ENCODE data around the gene SLC16A9.
A peak's percentile ranks its signal among the peaks of the same experiment; 100 is the strongest.

SLC16A9 gene

DNA sequence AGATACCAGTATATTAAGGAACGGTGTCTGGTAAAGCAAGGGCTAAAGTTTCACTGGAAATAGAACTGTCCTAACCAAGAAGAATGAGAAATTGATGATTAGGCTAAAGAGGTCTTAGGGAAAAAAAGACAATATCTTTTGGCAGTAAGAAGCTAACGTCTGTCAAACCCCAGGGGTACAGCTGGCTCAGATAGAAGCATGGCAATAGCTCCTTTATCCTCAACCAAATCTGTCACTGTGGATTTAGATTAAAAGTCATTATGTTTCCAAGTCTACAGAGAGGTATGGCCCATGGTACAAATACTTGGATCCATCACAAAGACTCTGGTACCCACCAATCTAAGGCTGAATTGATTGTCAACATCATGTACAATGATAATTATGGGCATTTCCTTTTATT lies 8.6 kb upstream of the SLC16A9 start:
- no peak for DNase-seq

DNA sequence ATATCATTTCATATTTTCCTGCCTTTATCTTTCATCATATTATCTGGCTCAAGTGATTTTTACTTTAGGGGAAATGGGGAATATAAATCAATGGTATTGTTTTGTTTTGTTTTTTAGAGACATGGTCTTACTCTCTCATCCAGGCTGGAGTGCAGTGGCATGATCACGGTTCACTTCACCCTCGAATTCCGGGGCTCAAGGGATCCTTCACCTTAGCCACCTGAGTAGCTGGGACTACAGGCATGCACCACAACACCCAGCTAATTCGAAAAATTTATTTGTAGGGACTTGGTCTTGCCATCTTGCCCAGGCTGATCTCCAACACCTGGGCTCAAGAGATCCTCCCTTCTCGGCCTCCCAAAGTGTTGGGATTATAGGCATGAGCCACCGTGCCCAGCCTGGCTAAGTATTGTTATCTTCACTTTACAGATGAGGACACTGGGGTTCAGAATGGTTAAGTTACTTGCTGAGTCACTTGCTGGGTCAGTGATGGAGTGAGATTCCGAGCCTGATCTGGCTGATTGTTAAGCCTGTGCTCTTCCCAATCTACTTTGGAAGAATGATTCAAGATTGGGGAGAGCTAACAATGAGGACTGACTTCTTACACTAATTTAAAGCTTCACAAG lies 3.7 kb upstream of the SLC16A9 start:
- no peak for DNase-seq

DNA sequence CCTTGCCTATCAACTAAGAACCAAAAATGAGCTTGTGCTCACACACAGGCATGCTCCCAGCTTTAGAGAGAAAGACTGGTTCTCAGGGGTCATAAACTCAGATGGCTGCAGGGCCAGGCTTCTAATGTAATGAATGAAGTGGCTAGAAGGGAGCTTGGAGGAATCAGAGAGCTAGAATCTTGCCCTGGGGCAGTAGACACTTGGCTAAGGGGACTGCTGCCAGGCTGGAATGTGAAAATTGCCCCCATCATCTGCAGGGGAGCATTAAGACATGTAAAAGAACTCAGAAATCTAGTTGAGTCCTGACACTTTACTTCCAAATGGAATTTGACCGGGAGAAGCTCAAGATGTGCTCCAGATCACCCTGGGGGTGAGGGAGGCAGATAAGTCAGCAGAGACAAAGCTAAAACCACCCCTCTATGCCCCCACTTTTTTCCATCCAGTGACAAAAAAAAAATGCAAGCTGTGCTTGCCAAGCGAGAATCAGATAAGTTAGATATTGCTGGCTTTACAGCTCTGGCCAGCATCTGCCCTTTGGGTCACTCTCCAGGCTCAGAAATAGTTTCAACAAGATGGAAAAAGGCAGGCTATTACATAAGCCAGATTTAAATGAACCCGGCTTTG lies 2.3 kb upstream of the SLC16A9 start:
- no peak for DNase-seq

DNA sequence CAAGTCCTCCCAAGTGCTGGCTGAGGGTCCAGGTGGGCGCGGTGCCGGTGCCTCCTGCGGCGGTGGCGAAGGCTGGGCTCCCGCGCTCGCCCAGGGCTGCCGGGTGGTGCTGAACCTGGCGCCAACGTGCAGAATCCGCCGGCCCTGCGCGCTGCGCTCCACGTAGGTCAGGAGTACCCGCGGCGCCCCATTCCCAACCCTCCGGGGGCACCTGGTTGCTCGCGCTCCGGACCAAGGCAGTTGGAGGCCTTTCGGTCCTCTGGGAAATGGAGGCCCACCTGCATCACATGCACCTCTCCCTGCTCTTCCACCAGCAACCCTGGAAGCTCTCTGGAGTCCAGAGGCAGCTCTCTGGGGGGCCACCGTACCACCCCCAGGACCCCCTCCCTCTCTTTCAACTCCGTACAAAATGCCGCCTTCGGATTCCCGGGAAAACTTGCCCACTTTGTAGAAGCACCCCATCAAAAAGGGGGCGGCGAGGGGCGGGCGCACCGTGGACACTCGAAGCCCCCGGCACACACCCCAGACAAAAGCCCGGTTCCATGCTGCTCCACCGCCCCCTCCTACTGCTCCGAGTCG lies 745 bp downstream of the SLC16A9 start:
- DNase-seq = peak; percentile 37

GRCh38 chr10:59706851-59707797 lies 2.5 kb downstream of the SLC16A9 start:
- no peak for DNase-seq

- no peak for DNase-seq
Observed at GRCh38 chr10:59705931-59706330, 3.7 kb downstream of the SLC16A9 start.

GRCh38 chr10:59704630-59705029 lies 5.0 kb downstream of the SLC16A9 start:
- DNase-seq = no peak

- no peak for DNase-seq
Observed at GRCh38 chr10:59702347-59702746, 7.3 kb downstream of the SLC16A9 start.

DNA sequence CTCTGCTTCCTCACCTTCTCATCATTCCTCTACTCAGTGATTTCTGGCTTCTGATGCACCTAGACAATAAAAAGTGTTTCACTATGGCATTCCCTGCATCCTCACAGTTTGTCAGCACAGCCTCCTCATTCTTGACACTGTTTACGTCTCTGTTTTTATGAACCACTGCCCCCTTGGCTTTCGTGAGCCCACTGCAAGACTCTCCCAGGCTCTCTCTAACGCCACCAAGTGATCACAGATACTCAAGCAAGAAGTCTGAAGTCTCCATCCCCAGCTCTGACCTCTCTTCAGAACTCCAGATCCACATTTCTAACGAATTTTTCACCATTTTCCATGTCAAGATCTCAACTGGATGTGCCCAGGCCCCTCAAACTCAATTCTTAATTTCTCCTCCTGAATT lies 8.9 kb downstream of the SLC16A9 start:
- DNase-seq = no peak

DNA sequence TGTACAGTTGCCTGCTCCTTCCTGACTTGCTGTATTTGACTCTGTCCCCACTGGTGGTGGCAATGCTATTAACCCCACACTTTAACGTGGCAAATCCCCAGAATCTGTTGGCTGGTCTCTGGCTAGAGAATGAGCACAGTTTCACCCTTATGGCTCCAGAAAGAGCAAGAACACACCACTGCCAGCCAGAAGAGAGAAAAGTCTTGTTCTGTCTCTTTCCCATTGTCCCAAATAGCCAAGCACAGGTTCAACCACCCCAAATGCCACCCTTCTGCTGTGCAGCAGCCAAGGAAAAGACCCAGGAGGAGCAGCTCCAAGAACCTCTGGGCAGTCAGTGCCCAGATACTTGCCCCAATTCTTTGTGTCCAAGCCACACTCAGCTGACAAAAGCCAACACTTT lies 11.3 kb downstream of the SLC16A9 start:
- DNase-seq = no peak

DNA sequence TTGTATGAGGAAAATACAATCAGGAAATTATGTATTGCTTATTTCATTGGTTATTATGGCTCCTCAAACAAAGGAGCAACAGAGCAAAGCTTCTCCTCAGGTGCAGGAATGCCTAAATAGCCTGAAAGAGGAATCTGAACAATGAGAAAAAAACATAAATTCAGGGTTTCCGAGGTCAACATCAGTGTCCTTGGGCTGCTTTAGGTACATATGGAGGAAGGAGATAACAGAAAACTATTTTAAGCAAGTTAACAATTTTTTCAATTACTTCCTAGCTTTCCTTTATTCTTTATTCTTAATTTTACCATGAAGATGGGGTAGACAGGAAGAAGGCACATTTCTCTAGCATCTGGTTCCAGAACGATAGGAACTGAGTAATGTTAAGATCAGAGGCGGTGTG lies 14.0 kb downstream of the SLC16A9 start:
- no peak for DNase-seq

- DNase-seq = no peak
Observed at GRCh38 chr10:59694936-59695335, 14.7 kb downstream of the SLC16A9 start.

DNA sequence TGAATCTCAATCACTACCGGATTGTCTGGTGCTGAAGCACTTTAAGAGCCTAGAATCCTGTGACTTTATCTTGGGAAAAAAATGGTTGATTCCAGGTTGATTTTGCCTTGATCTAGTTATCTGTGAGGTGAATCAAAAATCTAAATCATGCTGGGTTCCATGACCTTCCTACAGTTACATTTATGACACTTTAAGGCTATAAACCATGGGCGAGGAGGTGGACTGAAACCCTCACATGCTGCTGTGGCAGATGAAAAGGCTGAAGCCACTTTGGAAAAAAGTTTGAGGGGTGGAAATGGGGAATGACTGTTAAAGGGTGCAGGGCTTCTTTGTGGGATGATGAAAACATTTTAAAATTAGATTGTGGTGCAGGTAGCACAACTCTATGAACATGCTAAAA lies 17.5 kb downstream of the SLC16A9 start:
- DNase-seq = no peak

DNA sequence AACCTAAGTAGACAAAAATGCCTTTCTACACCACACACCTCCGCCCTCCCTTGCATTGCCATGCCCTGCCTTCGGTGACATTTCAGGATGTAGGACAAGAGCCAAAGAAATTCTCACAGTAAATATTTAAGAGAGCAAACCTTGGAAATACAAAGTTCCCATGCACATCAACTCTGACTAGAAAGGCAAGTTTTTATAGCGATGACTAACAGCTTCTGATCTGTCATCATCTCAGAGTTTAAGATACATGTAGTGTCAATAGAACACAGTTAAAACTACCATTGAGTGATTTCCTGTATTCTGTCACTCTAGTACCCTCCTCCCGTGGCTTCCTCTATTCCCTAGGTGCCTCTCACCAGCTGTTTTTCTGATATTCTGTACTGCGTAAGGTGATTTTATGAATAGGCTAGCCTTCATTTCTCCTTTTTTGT lies 20.7 kb downstream of the SLC16A9 start:
- peak; percentile 40 for DNase-seq

- DNase-seq = peak; percentile 6
Observed at GRCh38 chr10:59687657-59688056, 22.0 kb downstream of the SLC16A9 start.

GRCh38 chr10:59684006-59684405 lies 25.6 kb downstream of the SLC16A9 start:
- DNase-seq = no peak

DNA sequence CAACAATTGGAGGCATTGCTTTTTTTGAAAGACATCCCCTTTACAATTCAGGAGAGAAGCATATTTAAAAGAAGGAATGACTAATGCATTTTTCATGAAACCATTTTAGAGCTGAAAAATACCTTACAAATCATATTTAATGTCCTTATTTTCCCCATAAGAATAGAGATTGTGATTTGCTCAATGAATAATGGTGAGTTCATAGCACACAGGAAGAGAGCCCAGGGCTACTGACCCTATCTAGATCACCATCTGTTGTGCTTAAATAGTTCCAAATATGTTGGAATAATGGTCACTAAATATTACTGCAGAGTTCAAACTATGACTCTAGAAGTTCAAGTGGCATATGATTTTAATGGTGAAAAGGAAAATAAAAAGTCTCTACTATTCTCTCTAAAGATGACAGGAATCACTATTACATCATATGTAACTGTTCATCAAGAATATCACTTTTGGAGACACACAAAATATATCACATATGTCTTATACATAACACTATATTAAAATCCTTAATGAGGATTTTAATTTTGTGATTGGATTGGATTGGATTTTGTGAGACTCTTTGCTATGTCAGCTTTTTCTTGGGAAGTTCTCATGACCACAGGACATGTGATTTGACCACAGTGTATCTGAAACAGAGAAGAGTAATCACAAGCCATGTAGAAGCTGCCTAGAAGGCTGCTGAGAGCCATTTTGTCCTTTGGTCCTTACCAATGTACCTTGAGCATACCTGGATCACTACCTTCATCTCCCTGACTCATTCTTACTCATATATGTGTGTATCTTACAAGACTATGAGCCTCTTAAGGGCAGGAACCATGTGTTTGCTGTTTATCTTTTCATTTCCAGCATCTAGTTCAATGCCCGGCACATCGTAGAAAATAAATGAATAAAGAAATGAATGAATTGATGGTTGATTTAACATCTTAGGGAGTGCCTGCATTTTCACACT lies 26.4 kb downstream of the SLC16A9 start:
- DNase-seq = no peak

DNA sequence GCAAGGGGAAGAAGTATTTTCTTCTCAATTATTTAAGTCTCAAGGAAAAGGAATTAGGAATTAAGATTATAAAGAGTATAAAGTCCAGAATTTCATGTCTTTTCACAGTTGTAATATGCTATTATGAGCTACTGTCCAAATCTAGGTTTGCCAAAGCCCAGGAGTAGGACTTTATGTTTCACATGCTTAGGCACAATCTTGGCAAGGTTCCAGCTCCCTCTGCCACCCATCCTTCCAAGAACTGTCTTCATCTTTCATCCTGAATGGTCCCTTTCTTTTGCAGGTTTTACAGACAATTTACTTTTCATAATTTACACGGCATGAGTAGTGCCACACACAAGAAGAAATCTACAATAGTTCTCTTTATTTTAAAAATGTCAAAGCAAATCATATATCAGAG lies 29.5 kb downstream of the SLC16A9 start:
- no peak for DNase-seq

- no peak for DNase-seq
Observed at GRCh38 chr10:59678884-59679301, 30.8 kb downstream of the SLC16A9 start.

GRCh38 chr10:59677253-59677831 lies 32.3 kb downstream of the SLC16A9 start:
- no peak for DNase-seq

- no peak for DNase-seq
Observed at GRCh38 chr10:59675812-59676211, 33.8 kb downstream of the SLC16A9 start.
